AG04450 (cell line): ENCODE measurements around the gene FAM81A. TPM values are rescaled to one million over a fixed set of nuclear protein-coding genes. Genes with fewer than 3 reads are reported as not detected.

Source experiments
- CTCF ChIA-PET: fragments of 300-600, 350-600 bp; formaldehyde crosslinking; extraction: SDS; loops from one replicate; lab custom pipeline; 2022; ENCODE audit warnings: antibody characterized with exemption, inconsistent platforms; lab: Charles Lee
- POLR2A ChIA-PET: fragments of 350-600 bp; formaldehyde crosslinking; extraction: SDS; loops from one replicate; lab custom pipeline; 2021; ENCODE audit warnings: antibody characterized with exemption, inconsistent platforms; lab: Yijun Ruan, JAX
- DNase-seq: peaks from one replicate; pipeline ENCODE4 v3.0.0-alpha.2; 2011; ENCODE audit warnings: low read depth, low spot score
- H3K27ac ChIP-seq: one replicate; pipeline ENCODE4 v1.5.1; 2012; ENCODE audit warnings: low read depth, low read length, control low read depth
- H3K27me3 ChIP-seq: one replicate; pipeline ENCODE4 v1.6.0; 2012; ENCODE audit warnings: low read length; ENCODE audit not compliant: control insufficient read depth, insufficient read depth
- H3K4me3 ChIP-seq: 2 replicates; pipeline ENCODE4 v1.5.1; 2011; ENCODE audit warnings: mild to moderate bottlenecking, low read depth, low read length, control low read depth
- H3K9me3 ChIP-seq: 2 replicates; pipeline ENCODE4 v1.5.1; 2012; ENCODE audit warnings: low read length; ENCODE audit not compliant: control insufficient read depth, insufficient read depth
- polyA plus RNA-seq: library from polyadenylated mRNA; depleted of rRNA; stranded (reverse); fragments of >200 nt; gene quantifications from 2 replicates; pipeline ENCODE4 v1.2.3, GENCODE V29; 2011
- TF ChIP-seq, protein P1 (sequence below): IDR thresholded peaks from 2 replicates; pipeline ENCODE4 v1.5.1; 2011; ENCODE audit warnings: low read depth, low read length, control low read depth, inconsistent platforms

The FAM81A gene
- polyA plus RNA-seq, 1 experiment = not detected

DNA sequence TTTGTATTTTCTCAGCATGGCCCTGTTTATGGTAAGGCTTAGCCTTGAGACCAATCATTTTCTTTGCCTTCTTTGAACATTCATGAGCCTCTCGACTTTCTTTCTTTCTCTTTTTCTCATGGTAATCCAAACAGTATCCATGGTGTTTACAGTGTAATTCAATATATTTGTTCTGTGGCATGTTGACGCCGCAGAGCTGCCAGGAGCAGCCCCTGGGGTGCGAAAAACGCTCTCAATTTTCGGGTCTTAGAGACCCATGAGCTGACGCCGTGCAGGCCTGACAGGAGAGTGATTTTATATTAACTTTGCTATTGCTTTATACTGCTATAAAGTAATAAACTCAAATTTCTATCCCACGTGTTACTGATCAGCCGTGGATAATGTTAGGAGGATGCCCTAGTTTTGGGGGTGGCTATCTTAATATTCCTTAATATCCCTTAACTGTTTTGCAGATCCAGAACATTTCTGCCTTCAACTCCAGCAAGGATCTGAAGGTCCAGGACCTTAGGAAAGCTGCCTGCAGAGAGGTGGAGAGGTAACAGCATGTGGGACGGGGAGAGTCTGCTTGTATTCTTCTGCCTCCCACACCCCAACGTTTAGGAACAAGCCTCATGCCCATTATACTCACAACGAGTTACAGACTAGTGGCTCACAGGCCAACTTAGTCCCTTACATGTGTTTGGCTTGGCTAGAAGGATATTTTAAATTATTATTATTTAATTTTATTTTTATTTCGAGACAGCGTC lies 36.0 kb upstream of the FAM81A start:
- Histone ChIP-seq H3K9me3 (no peaks in the 10 kb centered on the region), H3K4me3 (no peak overlapping the region), H3K27me3 (peaks cover 15% of the 10 kb centered on the region), H3K27ac (no peak overlapping the region)
- TF ChIP-seq, protein P1, sequence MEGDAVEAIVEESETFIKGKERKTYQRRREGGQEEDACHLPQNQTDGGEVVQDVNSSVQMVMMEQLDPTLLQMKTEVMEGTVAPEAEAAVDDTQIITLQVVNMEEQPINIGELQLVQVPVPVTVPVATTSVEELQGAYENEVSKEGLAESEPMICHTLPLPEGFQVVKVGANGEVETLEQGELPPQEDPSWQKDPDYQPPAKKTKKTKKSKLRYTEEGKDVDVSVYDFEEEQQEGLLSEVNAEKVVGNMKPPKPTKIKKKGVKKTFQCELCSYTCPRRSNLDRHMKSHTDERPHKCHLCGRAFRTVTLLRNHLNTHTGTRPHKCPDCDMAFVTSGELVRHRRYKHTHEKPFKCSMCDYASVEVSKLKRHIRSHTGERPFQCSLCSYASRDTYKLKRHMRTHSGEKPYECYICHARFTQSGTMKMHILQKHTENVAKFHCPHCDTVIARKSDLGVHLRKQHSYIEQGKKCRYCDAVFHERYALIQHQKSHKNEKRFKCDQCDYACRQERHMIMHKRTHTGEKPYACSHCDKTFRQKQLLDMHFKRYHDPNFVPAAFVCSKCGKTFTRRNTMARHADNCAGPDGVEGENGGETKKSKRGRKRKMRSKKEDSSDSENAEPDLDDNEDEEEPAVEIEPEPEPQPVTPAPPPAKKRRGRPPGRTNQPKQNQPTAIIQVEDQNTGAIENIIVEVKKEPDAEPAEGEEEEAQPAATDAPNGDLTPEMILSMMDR = no peak
- DNase-seq = no peak
- ChIA-PET POLR2A (no interaction called here), CTCF (no interaction called here)

DNA sequence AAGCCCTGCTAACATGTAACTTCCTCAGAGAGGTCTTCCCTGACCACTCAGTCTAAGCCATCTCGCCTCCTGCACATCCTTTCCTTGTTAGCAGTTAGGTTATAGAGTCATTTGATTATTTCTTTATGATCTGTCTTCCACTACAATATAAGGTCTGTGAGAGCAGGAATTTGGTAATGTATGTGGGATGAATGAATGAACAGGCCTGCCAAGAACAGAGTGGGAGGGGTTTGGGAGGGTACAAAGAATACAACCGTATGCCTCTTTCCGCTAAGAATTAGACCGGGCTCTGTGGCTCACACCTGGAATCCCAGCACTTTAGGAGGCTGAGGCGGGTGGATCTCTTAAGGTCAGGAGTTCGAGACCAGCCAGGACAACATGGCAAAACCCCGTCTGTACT lies 32.9 kb upstream of the FAM81A start:
- H3K4me3 ChIP-seq = no peak overlapping the region
- H3K27ac ChIP-seq = no peak overlapping the region
- peaks cover 8% of the 10 kb centered on the region for H3K27me3 ChIP-seq
- DNase-seq = no peak
- ChIA-PET CTCF (no interaction called here), POLR2A (no interaction called here)
- no peaks in the 10 kb centered on the region for H3K9me3 ChIP-seq
- TF ChIP-seq, protein P1 = no peak

DNA sequence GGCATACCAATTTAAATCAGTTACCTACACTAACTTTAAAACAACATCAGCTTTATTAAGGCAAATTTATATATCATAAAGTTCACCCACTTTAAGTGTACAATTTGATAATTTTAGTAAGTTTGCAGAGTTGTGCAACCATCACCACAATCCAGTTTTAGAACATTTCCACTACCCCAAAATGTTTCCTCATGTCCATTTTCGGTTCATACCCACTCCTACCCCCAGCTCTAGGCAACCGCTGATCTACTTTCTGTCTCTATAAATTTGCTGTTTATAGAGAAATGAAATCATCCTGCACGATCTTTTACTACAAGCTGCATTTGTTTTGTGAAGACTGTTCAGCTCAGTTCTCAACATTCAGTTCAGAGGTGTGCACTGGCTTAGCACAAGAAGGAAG lies 31.5 kb upstream of the FAM81A start:
- DNase-seq = no peak
- Histone ChIP-seq H3K4me3 (no peak overlapping the region), H3K9me3 (no peaks in the 10 kb centered on the region), H3K27ac (no peak overlapping the region), H3K27me3 (peaks cover 7% of the 10 kb centered on the region)
- ChIA-PET POLR2A (no interaction called here), CTCF (no interaction called here)
- TF ChIP-seq, protein P1 = no peak

DNA sequence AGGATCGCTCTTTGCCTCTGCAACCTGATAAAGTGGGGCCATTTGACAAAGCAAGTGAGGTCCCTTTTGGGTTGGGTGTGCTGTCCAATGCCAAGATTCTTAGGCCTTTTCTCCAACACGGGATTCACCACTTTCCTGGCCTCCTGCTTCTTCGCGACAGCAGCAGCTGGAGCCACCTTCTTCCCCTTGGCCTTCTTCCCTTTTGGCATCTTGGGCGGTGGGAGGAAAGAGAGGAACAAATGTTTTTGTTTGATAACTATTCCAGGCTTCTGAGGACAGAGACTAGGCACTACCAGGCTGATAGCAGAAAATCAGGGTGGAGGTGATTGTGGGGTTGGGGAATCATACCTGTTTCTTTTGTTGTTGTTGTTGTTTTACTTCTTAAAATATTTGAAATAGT lies 30.0 kb upstream of the FAM81A start:
- Histone ChIP-seq H3K27me3 (peaks cover 5% of the 10 kb centered on the region), H3K9me3 (no peaks in the 10 kb centered on the region), H3K27ac (no peak overlapping the region), H3K4me3 (no peak overlapping the region)
- TF ChIP-seq, protein P1 = no peak
- ChIA-PET CTCF (interaction anchor here (0.6 kb wide), 1 partner anchor 268 kb away, joined by 6 read pairs; no protein-coding TSS in a partner anchor), POLR2A (no interaction called here)
- DNase-seq = no peak

DNA sequence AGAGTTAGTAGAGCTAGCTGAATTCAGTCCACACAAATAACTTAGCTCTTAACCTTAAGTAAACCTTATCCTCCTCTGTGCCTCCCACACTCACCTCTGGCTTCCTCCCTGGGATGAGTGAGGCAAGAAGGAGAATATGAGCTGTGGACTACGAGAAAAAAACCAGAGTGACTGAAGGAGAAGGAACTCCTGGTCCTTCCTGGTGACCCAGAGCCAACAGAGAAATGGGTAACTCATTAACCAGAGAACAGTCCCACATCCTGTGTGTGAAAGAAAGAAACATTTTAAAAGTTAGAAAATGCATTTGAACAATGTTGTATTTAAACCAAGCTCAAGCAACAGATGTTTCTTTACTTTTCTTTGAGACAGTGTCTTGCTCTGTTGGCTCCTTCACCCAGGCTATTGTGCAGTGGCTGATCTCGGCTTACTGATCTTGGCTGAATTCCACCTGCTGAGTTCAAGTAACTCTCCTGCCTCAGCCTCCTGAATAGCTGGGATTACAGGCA lies 27.5 kb upstream of the FAM81A start:
- Histone ChIP-seq H3K27me3 (peaks cover 5% of the 10 kb centered on the region), H3K9me3 (no peaks in the 10 kb centered on the region), H3K4me3 (no peak overlapping the region), H3K27ac (peak overlapping the region; percentile 11)
- POLR2A ChIA-PET = no interaction called here
- DNase-seq = no peak
- CTCF ChIA-PET = interaction anchor here (5.0 kb wide), 1 partner anchor 164 kb away, joined by 15 read pairs; no protein-coding TSS in a partner anchor
- TF ChIP-seq, protein P1 = no peak
